Natural killer cell (primary cell): ENCODE results near the gene DPY19L1. TPM values are rescaled to one million over a fixed set of nuclear protein-coding genes. Genes with fewer than 3 reads are reported as not detected.
"Not testable (repeated sequence)": the region's sequence is repeated elsewhere in the genome, so short reads cannot be mapped to it uniquely, and the experiment has no call there.

Experiments
- ATAC-seq, 3 donors: fragments of 150-1000 bp in 2 of 3; fragments of 200-7000 bp in 1 of 3; cut with Tn5 transposase; 1 replicate in 1 of 3; 2 replicates in 2 of 3; pipeline ENCODE4 v1.10.0; 2021; ENCODE audit warnings: mild to moderate bottlenecking in 2 of 3, moderate library complexity in 2 of 3
- DNase-seq, 2 donors: peaks; one replicate each; pipeline versions ENCODE4 v3.0.0 to v3.0.0-alpha.2; 2013 to 2021; ENCODE audit warnings: mixed read lengths in 1 of 2
- H3K27ac ChIP-seq: one replicate; pipeline ENCODE4 v1.5.1; 2013; ENCODE audit warnings: mild to moderate bottlenecking, low read length
- H3K27me3 ChIP-seq: one replicate; pipeline ENCODE4 v1.6.1; 2013; ENCODE audit warnings: low read length; ENCODE audit not compliant: control insufficient read depth, insufficient read depth
- H3K36me3 ChIP-seq: one replicate; pipeline ENCODE4 v1.6.1; 2013; ENCODE audit warnings: low read length; ENCODE audit not compliant: control insufficient read depth, insufficient read depth
- H3K4me1 ChIP-seq: one replicate; pipeline ENCODE4 v1.6.1; 2013; ENCODE audit warnings: low read length; ENCODE audit not compliant: control insufficient read depth, insufficient read depth
- H3K4me3 ChIP-seq: one replicate; pipeline ENCODE4 v1.5.1; 2013; ENCODE audit warnings: low read length
- H3K9me3 ChIP-seq: one replicate; pipeline ENCODE4 v1.6.1; 2013; ENCODE audit warnings: low read length; ENCODE audit not compliant: control insufficient read depth, insufficient read depth
- H3K27ac Mint-ChIP-seq, 2 donors: one replicate each; pipeline ENCODE4 v1.8.0; 2022; ENCODE audit warnings: mild to moderate bottlenecking in 2 of 2, mixed read lengths in 2 of 2, moderate library complexity in 1 of 2
- H3K27me3 Mint-ChIP-seq, 2 donors: one replicate each; pipeline ENCODE4 v1.8.0; 2022; ENCODE audit warnings: low read depth in 2 of 2, mixed read lengths in 2 of 2
- H3K36me3 Mint-ChIP-seq: one replicate; pipeline ENCODE4 v1.8.0; 2022; ENCODE audit warnings: mixed read lengths
- H3K4me1 Mint-ChIP-seq, 2 donors: one replicate each; pipeline ENCODE4 v1.8.0; 2022; ENCODE audit warnings: mixed read lengths in 2 of 2
- H3K4me3 Mint-ChIP-seq: one replicate; pipeline ENCODE4 v1.8.0; 2022; ENCODE audit warnings: mild to moderate bottlenecking, moderate library complexity, mixed read lengths
- H3K9me3 Mint-ChIP-seq, 2 donors: one replicate each; pipeline ENCODE4 v1.8.0; 2022; ENCODE audit warnings: mixed read lengths in 2 of 2
- CTCF ChIP-seq: fragments of 200-600 bp; IDR thresholded peaks from one replicate; pipeline ENCODE4 v1.8.0; 2022; ENCODE audit warnings: antibody characterized with exemption
- WGBS: methylation state at CpG from one replicate; pipeline ENCODE4 v1.1.7; 2013; ENCODE audit warnings: missing lambda C conversion rate; ENCODE audit not compliant: insufficient coverage; 5-methylcytosine and 5-hydroxymethylcytosine counted together
- intact Hi-C: fragments of 100-400 bp; cut with micrococcal nuclease; formaldehyde crosslinking; loops from one replicate; pipeline ENCODE4 v1.14.2; 2022
- total RNA-seq, 4 donors: library from RNA; stranded (reverse); fragments of 120-200 nt in 1 of 4; gene quantifications; one replicate each; pipeline versions ENCODE4 v1.2.3 to v1.2.4, GENCODE V29; 2013 to 2022

Gene DPY19L1
- total RNA-seq, 3 donors from 2014 or later (not counting 1 experiment from before 2014, with no cell fraction given) = 13.9 to 25.1 (median 21.7) TPM

GRCh38 chr7:34998335-34998734 is 39.0 kb downstream of the DPY19L1 start:
- H3K27me3 Mint-ChIP-seq, H3K4me1 ChIP-seq, H3K9me3 ChIP-seq, H3K4me3 ChIP-seq, ATAC-seq, H3K27ac ChIP-seq, H3K27me3 ChIP-seq, DNase-seq, H3K9me3 Mint-ChIP-seq, H3K36me3 Mint-ChIP-seq, intact Hi-C loops, H3K4me3 Mint-ChIP-seq, H3K36me3 ChIP-seq, H3K27ac Mint-ChIP-seq: not testable (repeated sequence)
- H3K4me1 Mint-ChIP-seq = peaks cover 0 to 11% of the 10 kb centered on the region in 2 donors
- 89% methylated on average over 3 of the region's 6 CpGs for WGBS

- H3K9me3 ChIP-seq, H3K36me3 Mint-ChIP-seq, H3K27me3 Mint-ChIP-seq, H3K4me1 ChIP-seq, H3K36me3 ChIP-seq, H3K4me3 ChIP-seq, H3K9me3 Mint-ChIP-seq, ATAC-seq, H3K27ac ChIP-seq, H3K27me3 ChIP-seq, DNase-seq, H3K4me3 Mint-ChIP-seq, H3K27ac Mint-ChIP-seq, intact Hi-C loops: not testable (repeated sequence)
- WGBS = 89% methylated on average over 2 of the region's 5 CpGs
- peaks cover 9 to 18% of the 10 kb centered on the region in 2 donors for H3K4me1 Mint-ChIP-seq
Observed at GRCh38 chr7:34996423-34997090, 40.7 kb downstream of the DPY19L1 start.

GRCh38 chr7:34995757-34996156 is 41.5 kb downstream of the DPY19L1 start:
- Histone ChIP-seq H3K4me1 (no peaks in the 10 kb centered on the region), H3K4me3 (no peak overlapping the region), H3K27ac (no peak overlapping the region), H3K36me3 (no peaks in the 10 kb centered on the region), H3K9me3 (no peaks in the 10 kb centered on the region), H3K27me3 (no peaks in the 10 kb centered on the region)
- no peak for ATAC-seq
- no peak overlapping the region for H3K4me3 Mint-ChIP-seq
- TF ChIP-seq CTCF = no peak
- H3K27me3 Mint-ChIP-seq = no peaks in the 10 kb centered on the region
- peaks cover 9 to 24% of the 10 kb centered on the region in 2 donors for H3K4me1 Mint-ChIP-seq
- no peak for DNase-seq
- intact Hi-C loops = no loop called here
- no peaks in the 10 kb centered on the region for H3K36me3 Mint-ChIP-seq
- WGBS = 100% methylated on average over 1 of the region's 7 CpGs
- no peaks in the 10 kb centered on the region for H3K9me3 Mint-ChIP-seq
- H3K27ac Mint-ChIP-seq = no peak overlapping the region

- Histone ChIP-seq H3K36me3 (no peaks in the 10 kb centered on the region), H3K4me3 (no peak overlapping the region), H3K27me3 (no peaks in the 10 kb centered on the region), H3K4me1 (no peaks in the 10 kb centered on the region), H3K27ac (peak overlapping the region; percentile 4), H3K9me3 (no peaks in the 10 kb centered on the region)
- intact Hi-C loops = loop anchor here (2.0 kb wide), 1 partner anchor 45 kb away; the partner anchor contains the start of gene DPY19L1
- peak overlapping the region; percentile 70 to 84 for H3K27ac Mint-ChIP-seq
- 66% methylated on average over 12 of the region's 12 CpGs for WGBS
- no peaks in the 10 kb centered on the region for H3K36me3 Mint-ChIP-seq
- no peaks in the 10 kb centered on the region for H3K9me3 Mint-ChIP-seq
- H3K4me3 Mint-ChIP-seq = peak overlapping the region; percentile 71
- no peaks in the 10 kb centered on the region for H3K27me3 Mint-ChIP-seq
- ATAC-seq (peak; percentile 89 to 90 (median 89)), DNase-seq (peak in 1 of 2 donors; percentile 64)
- peaks cover 9 to 18% of the 10 kb centered on the region in 2 donors for H3K4me1 Mint-ChIP-seq
- TF ChIP-seq CTCF = no peak
Observed at GRCh38 chr7:34991938-34992840, 45.1 kb downstream of the DPY19L1 start.

- H3K36me3 Mint-ChIP-seq, intact Hi-C loops, H3K4me3 ChIP-seq, H3K36me3 ChIP-seq, H3K9me3 ChIP-seq, H3K9me3 Mint-ChIP-seq, H3K27ac Mint-ChIP-seq, H3K27me3 ChIP-seq, DNase-seq, ATAC-seq, H3K27ac ChIP-seq, H3K4me1 ChIP-seq, H3K4me3 Mint-ChIP-seq, H3K27me3 Mint-ChIP-seq: not testable (repeated sequence)
- no CpG with 5 or more reads among the region's 2 CpGs for WGBS
- H3K4me1 Mint-ChIP-seq = peaks cover 14 to 18% of the 10 kb centered on the region in 2 donors
Observed at GRCh38 chr7:34988442-34989125, 48.7 kb downstream of the DPY19L1 start.

- H3K4me1 ChIP-seq, H3K27me3 ChIP-seq, intact Hi-C loops, H3K4me3 Mint-ChIP-seq, H3K27ac ChIP-seq, DNase-seq, H3K36me3 ChIP-seq, H3K9me3 ChIP-seq, H3K27me3 Mint-ChIP-seq, H3K36me3 Mint-ChIP-seq, ATAC-seq, H3K9me3 Mint-ChIP-seq, H3K27ac Mint-ChIP-seq, H3K4me3 ChIP-seq: not testable (repeated sequence)
- peaks cover 5 to 13% of the 10 kb centered on the region in 2 donors for H3K4me1 Mint-ChIP-seq
- 100% methylated on average over 2 of the region's 3 CpGs for WGBS
Observed at GRCh38 chr7:34985155-34985554, 52.1 kb downstream of the DPY19L1 start.
